ENCODE measurements around the gene PPP1R15A. TPM values are rescaled to one million over a fixed set of nuclear protein-coding genes. Genes with fewer than 3 reads are reported as not detected.

The PPP1R15A gene
- total and polyA plus RNA-seq, 2 donors (not counting 3 experiments of a cell fraction or from before 2014, with no cell fraction given): 42.3 to 67.4 TPM

- H3K79me2 ChIP-seq (ENCODE audit: control insufficient read depth, insufficient read depth, low read length): no peaks in the 10 kb centered on the region
- TF ChIP-seq EZH2 (IDR thresholded peaks at IDR 0.05; ENCODE audit: borderline replicate concordance, low read depth, low read length, severe bottlenecking) (no peak), MYC (IDR thresholded peaks at IDR 0.05; ENCODE audit: low read depth, low read length) (no peak), FOS (IDR thresholded peaks at IDR 0.05; ENCODE audit: borderline replicate concordance, insufficient read depth, low read length) (no peak), POLR2A (IDR thresholded peaks at IDR 0.05; ENCODE audit: low read depth, low read length) (no peak), MAX (IDR thresholded peaks at IDR 0.05; ENCODE audit: insufficient read depth, insufficient read length) (no peak), JUN (IDR thresholded peaks at IDR 0.05; ENCODE audit: borderline replicate concordance, insufficient read depth, insufficient read length, low read depth) (no peak), GATA2 (IDR thresholded peaks at IDR 0.05; ENCODE audit: insufficient read depth, insufficient read length, low read depth, low read length) (no peak), CTCF (IDR thresholded peaks at IDR 0.05; ENCODE audit: extremely low read depth in 1 of 2, insufficient read depth in 1 of 2, low read depth in 1 of 2, low read length in 2 of 2) (no peak), POLR2AphosphoS5 (IDR thresholded peaks at IDR 0.05; ENCODE audit: insufficient read depth, low read depth, low read length) (no peak)
- CTCF ChIA-PET: interaction anchor here (0.6 to 2.0 kb wide), 3 partner anchors 22 to 140 kb away, joined by 3 to 4 read pairs (median 3); no protein-coding TSS in a partner anchor
- no peak for DNase-seq (ENCODE audit: low read depth, low spot score)
- H4K20me1 ChIP-seq (replicated peaks; ENCODE audit: control insufficient read depth, extremely low read depth, insufficient read depth, low read length): no peaks in the 10 kb centered on the region
- no peaks in the 10 kb centered on the region for H3K9me1 ChIP-seq (replicated peaks; ENCODE audit: control insufficient read depth, extremely low read depth, insufficient read depth, low read length)
- H3K4me3 ChIP-seq (replicated peaks in 1 of 3; ENCODE audit: insufficient read depth in 1 of 3, low read depth in 1 of 3, low read length in 3 of 3): no peak overlapping the region
- no peak for FAIRE-seq
- peaks cover 2% of the 10 kb centered on the region for H3K4me1 ChIP-seq (ENCODE audit: control insufficient read depth, extremely low read depth, insufficient read depth, low read length)
- H3K9ac ChIP-seq (replicated peaks; ENCODE audit: extremely low read depth, insufficient read depth, low read length): no peak overlapping the region
- no peak overlapping the region for H3K4me2 ChIP-seq (ENCODE audit: insufficient read depth, low read length)
- POLR2A ChIA-PET: no interaction called here
- BruUV-seq (replicated peaks): no TSS peak
- H3K27ac ChIP-seq (ENCODE audit: insufficient read depth, low read depth, low read length): no peak overlapping the region
- intact Hi-C loops (cut with micrococcal nuclease): no loop called here
- no peaks in the 10 kb centered on the region for H3K9me3 ChIP-seq (replicated peaks; ENCODE audit: control insufficient read depth, insufficient read depth, low read length)
- dilution Hi-C loops (cut with MboI; ENCODE audit: extremely low pct_ligation_motif_present, low sequenced_read_pairs): no loop called here
- no peak overlapping the region for H2AFZ ChIP-seq (ENCODE audit: low read depth, low read length)
- H3K27me3 ChIP-seq (ENCODE audit: control insufficient read depth in 2 of 2, insufficient read depth in 2 of 2, low read length in 2 of 2): no peaks in the 10 kb centered on the region
- peaks cover 0 to 19% of the 10 kb centered on the region in 2 experiments for H3K36me3 ChIP-seq (ENCODE audit: control insufficient read depth in 2 of 2, extremely low read depth in 1 of 2, insufficient read depth in 2 of 2, low read length in 2 of 2)
Measured at GRCh38 chr19:48925240-48925843, 53.1 kb downstream of the PPP1R15A start.

Other genes with a start within 250 kb of the PPP1R15A start
Only the 30 nearest of the 32 such genes appear.
- 0.78 and 1.5 TPM in 2 replicates for gene DBP, start 235.0 kb upstream of the PPP1R15A start, total RNA-seq
- 1.8 and 2.0 TPM in 2 replicates for gene DBP, start 235.0 kb upstream of the PPP1R15A start, polyA plus RNA-seq
- gene CA11, start 226.2 kb upstream of the PPP1R15A start, total RNA-seq: 2.8 TPM in 2 replicates
- gene CA11, start 226.2 kb upstream of the PPP1R15A start, polyA plus RNA-seq: 2.6 and 4.7 TPM in 2 replicates
- 0.35 TPM in 1 of 2 replicates, not detected in the other for gene NTN5, start 199.4 kb upstream of the PPP1R15A start, total RNA-seq
- gene NTN5, start 199.4 kb upstream of the PPP1R15A start, polyA plus RNA-seq: 0.11 and 0.18 TPM in 2 replicates
- not detected in 2 replicates for gene FUT2, start 176.4 kb upstream of the PPP1R15A start, total RNA-seq
- gene FUT2, start 176.4 kb upstream of the PPP1R15A start, polyA plus RNA-seq: not detected in 2 replicates
- gene MAMSTR, start 152.7 kb upstream of the PPP1R15A start, total RNA-seq: 0.76 and 0.84 TPM in 2 replicates
- gene MAMSTR, start 152.7 kb upstream of the PPP1R15A start, polyA plus RNA-seq: 0.57 and 0.94 TPM in 2 replicates
- 82.1 and 83.1 TPM in 2 replicates for gene RASIP1, start 131.8 kb upstream of the PPP1R15A start, total RNA-seq
- 66.2 and 76.2 TPM in 2 replicates for gene RASIP1, start 131.8 kb upstream of the PPP1R15A start, polyA plus RNA-seq
- gene IZUMO1, start 125.5 kb upstream of the PPP1R15A start, total RNA-seq: 1.2 TPM in 2 replicates
- 0.18 and 0.35 TPM in 2 replicates for gene IZUMO1, start 125.5 kb upstream of the PPP1R15A start, polyA plus RNA-seq
- gene FUT1, start 119.8 kb upstream of the PPP1R15A start, total RNA-seq: 4.8 and 5.2 TPM in 2 replicates
- gene FUT1, start 119.8 kb upstream of the PPP1R15A start, polyA plus RNA-seq: 1.9 and 2.6 TPM in 2 replicates
- not detected in 2 replicates for gene FGF21, start 116.9 kb upstream of the PPP1R15A start, total RNA-seq
- not detected in 2 replicates for gene FGF21, start 116.9 kb upstream of the PPP1R15A start, polyA plus RNA-seq
- 53.9 and 62.5 TPM in 2 replicates for gene BCAT2, start 61.4 kb upstream of the PPP1R15A start, total RNA-seq
- gene BCAT2, start 61.4 kb upstream of the PPP1R15A start, polyA plus RNA-seq: 62.0 and 74.7 TPM in 2 replicates
- gene HSD17B14, start 35.9 kb upstream of the PPP1R15A start, total RNA-seq: 20.9 and 21.5 TPM in 2 replicates
- 44.5 and 46.3 TPM in 2 replicates for gene HSD17B14, start 35.9 kb upstream of the PPP1R15A start, polyA plus RNA-seq
- gene PLEKHA4, start 3.8 kb upstream of the PPP1R15A start, total RNA-seq: 4.9 and 10.1 TPM in 2 replicates
- gene PLEKHA4, start 3.8 kb upstream of the PPP1R15A start, polyA plus RNA-seq: 3.9 and 4.5 TPM in 2 replicates
- gene TULP2, start 26.3 kb downstream of the PPP1R15A start, total RNA-seq: not detected in 2 replicates
- gene TULP2, start 26.3 kb downstream of the PPP1R15A start, polyA plus RNA-seq: 0.08 and 0.18 TPM in 2 replicates
- 190 and 194 TPM in 2 replicates for gene NUCB1, start 27.9 kb downstream of the PPP1R15A start, total RNA-seq
- gene NUCB1, start 27.9 kb downstream of the PPP1R15A start, polyA plus RNA-seq: 231 and 237 TPM in 2 replicates
- not detected in 2 replicates for gene DHDH, start 61.3 kb downstream of the PPP1R15A start, total RNA-seq
- not detected in 2 replicates for gene DHDH, start 61.3 kb downstream of the PPP1R15A start, polyA plus RNA-seq
- 267 and 295 TPM in 2 replicates for gene BAX, start 82.5 kb downstream of the PPP1R15A start, total RNA-seq
- 283 and 359 TPM in 2 replicates for gene BAX, start 82.5 kb downstream of the PPP1R15A start, polyA plus RNA-seq
- 1,636 and 1,937 TPM in 2 replicates for gene FTL, start 92.9 kb downstream of the PPP1R15A start, total RNA-seq
- gene FTL, start 92.9 kb downstream of the PPP1R15A start, polyA plus RNA-seq: 2,748 and 3,914 TPM in 2 replicates
- 53.9 and 58.9 TPM in 2 replicates for gene GYS1, start 120.9 kb downstream of the PPP1R15A start, total RNA-seq
- 39.0 and 41.7 TPM in 2 replicates for gene GYS1, start 120.9 kb downstream of the PPP1R15A start, polyA plus RNA-seq
- gene RUVBL2, start 121.5 kb downstream of the PPP1R15A start, total RNA-seq: 110 and 115 TPM in 2 replicates
- gene RUVBL2, start 121.5 kb downstream of the PPP1R15A start, polyA plus RNA-seq: 185 and 200 TPM in 2 replicates
- gene LHB, start 144.7 kb downstream of the PPP1R15A start, total RNA-seq: not detected in 2 replicates
- 1.3 and 1.4 TPM in 2 replicates for gene LHB, start 144.7 kb downstream of the PPP1R15A start, polyA plus RNA-seq
- not detected in 2 replicates for gene CGB3, start 151.9 kb downstream of the PPP1R15A start, total RNA-seq
- gene CGB3, start 151.9 kb downstream of the PPP1R15A start, polyA plus RNA-seq: not detected in 2 replicates
- not detected in 2 replicates for gene CGB2, start 159.5 kb downstream of the PPP1R15A start, total RNA-seq
- gene CGB2, start 159.5 kb downstream of the PPP1R15A start, polyA plus RNA-seq: not detected in 2 replicates
- not detected in 2 replicates for gene CGB1, start 164.5 kb downstream of the PPP1R15A start, total RNA-seq
- not detected in 2 replicates for gene CGB1, start 164.5 kb downstream of the PPP1R15A start, polyA plus RNA-seq
- not detected in 2 replicates for gene CGB5, start 171.4 kb downstream of the PPP1R15A start, total RNA-seq
- not detected in 2 replicates for gene CGB5, start 171.4 kb downstream of the PPP1R15A start, polyA plus RNA-seq
- gene CGB8, start 176.7 kb downstream of the PPP1R15A start, total RNA-seq: not detected in 2 replicates
- gene CGB8, start 176.7 kb downstream of the PPP1R15A start, polyA plus RNA-seq: not detected in 2 replicates
- gene CGB7, start 185.3 kb downstream of the PPP1R15A start, total RNA-seq: 0.42 TPM in 1 of 2 replicates, not detected in the other
- 0.41 and 0.62 TPM in 2 replicates for gene CGB7, start 185.3 kb downstream of the PPP1R15A start, polyA plus RNA-seq
- gene NTF4, start 192.4 kb downstream of the PPP1R15A start, total RNA-seq: not detected in 2 replicates
- gene NTF4, start 192.4 kb downstream of the PPP1R15A start, polyA plus RNA-seq: not detected in 2 replicates
- not detected in 2 replicates for gene KCNA7, start 200.3 kb downstream of the PPP1R15A start, total RNA-seq
- gene KCNA7, start 200.3 kb downstream of the PPP1R15A start, polyA plus RNA-seq: not detected in 2 replicates
- 215 and 228 TPM in 2 replicates for gene SNRNP70, start 213.0 kb downstream of the PPP1R15A start, total RNA-seq
- gene SNRNP70, start 213.0 kb downstream of the PPP1R15A start, polyA plus RNA-seq: 300 and 317 TPM in 2 replicates
- gene LIN7B, start 241.9 kb downstream of the PPP1R15A start, total RNA-seq: 4.2 and 4.5 TPM in 2 replicates
- 2.2 and 4.4 TPM in 2 replicates for gene LIN7B, start 241.9 kb downstream of the PPP1R15A start, polyA plus RNA-seq

Measured in endothelial cell of umbilical vein (primary cell).